Suprapubic skin (tissue), 3 donors: ENCODE results near the gene KBTBD13.

Source experiments
- POLR2A ChIP-seq, 2 donors: fragments of 450-650 bp; IDR thresholded peaks; one replicate each; pipeline ENCODE4 v1.6.1; 2017; ENCODE audit warnings: antibody characterized with exemption in 2 of 2, mild to moderate bottlenecking in 2 of 2, moderate library complexity in 2 of 2
- TF ChIP-seq, protein P1 (sequence below), 2 donors: fragments of 200-600 bp in 1 of 2; fragments of 450-650 bp in 1 of 2; sonication (generic) in 1 of 2; IDR thresholded peaks; one replicate each; pipeline ENCODE4 v1.5.1; 2016 to 2019; ENCODE audit warnings: antibody characterized with exemption in 2 of 2, mild to moderate bottlenecking in 1 of 2, moderate library complexity in 1 of 2

DNA sequence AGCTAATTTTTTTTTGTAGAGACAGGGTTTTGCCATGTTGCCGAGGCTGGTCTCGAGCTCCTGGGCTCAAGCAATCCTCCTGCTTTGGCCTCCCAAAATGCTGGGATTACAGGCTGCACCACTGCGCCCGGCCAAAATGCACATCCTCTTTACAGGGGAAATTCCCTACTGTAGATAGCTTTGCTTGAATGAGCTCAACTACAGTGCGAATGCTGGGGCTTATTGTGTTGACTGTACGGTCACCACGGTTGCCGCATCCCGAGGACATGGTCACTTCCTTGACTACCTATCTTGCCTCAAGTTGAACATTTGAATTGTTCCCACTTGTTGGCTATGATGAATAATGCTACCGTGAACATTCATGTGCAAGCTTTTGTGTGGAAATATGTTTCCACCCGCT, 41.8 kb upstream of the KBTBD13 start:
- TF ChIP-seq POLR2A (IDR thresholded peaks at IDR 0.05) = no peak
- TF ChIP-seq, protein P1, sequence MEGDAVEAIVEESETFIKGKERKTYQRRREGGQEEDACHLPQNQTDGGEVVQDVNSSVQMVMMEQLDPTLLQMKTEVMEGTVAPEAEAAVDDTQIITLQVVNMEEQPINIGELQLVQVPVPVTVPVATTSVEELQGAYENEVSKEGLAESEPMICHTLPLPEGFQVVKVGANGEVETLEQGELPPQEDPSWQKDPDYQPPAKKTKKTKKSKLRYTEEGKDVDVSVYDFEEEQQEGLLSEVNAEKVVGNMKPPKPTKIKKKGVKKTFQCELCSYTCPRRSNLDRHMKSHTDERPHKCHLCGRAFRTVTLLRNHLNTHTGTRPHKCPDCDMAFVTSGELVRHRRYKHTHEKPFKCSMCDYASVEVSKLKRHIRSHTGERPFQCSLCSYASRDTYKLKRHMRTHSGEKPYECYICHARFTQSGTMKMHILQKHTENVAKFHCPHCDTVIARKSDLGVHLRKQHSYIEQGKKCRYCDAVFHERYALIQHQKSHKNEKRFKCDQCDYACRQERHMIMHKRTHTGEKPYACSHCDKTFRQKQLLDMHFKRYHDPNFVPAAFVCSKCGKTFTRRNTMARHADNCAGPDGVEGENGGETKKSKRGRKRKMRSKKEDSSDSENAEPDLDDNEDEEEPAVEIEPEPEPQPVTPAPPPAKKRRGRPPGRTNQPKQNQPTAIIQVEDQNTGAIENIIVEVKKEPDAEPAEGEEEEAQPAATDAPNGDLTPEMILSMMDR (IDR thresholded peaks at IDR 0.05) = no peak
